Heart left ventricle (tissue), 16 donors: Measurements from ENCODE around the gene LIMK2. TPM values are rescaled to one million over a fixed set of nuclear protein-coding genes. Genes with fewer than 3 reads are reported as not detected.

Experiments used
- ATAC-seq, 4 donors: fragments of 200-7000 bp; cut with Tn5 transposase; one replicate each; pipeline ENCODE4 v1.9.1; 2020 to 2022; ENCODE audit warnings: moderate library complexity in 4 of 4, mild to moderate bottlenecking in 3 of 4, moderate number of reproducible peaks in 1 of 4
- DNase-seq, 5 donors: peaks; one replicate each; pipeline ENCODE4 v3.0.0-alpha.2; 2020
- H3K27ac ChIP-seq, 12 donors: fragments of 200-600 bp; sonication (generic) in 4 of 12; one replicate each; pipeline versions ENCODE4 v1.5.0 to v1.8.0; 2016 to 2022; ENCODE audit warnings: mild to moderate bottlenecking in 2 of 12
- H3K27me3 ChIP-seq, 9 donors: fragments of 200-600 bp; sonication (generic) in 2 of 9; one replicate each; pipeline versions ENCODE4 v1.5.1 to v1.8.0; 2016 to 2022; ENCODE audit warnings: mild to moderate bottlenecking in 3 of 9
- H3K36me3 ChIP-seq, 9 donors: fragments of 200-600 bp; sonication (generic) in 2 of 9; one replicate each; pipeline versions ENCODE4 v1.5.0 to v1.8.0; 2018 to 2022; ENCODE audit warnings: mild to moderate bottlenecking in 2 of 9
- H3K4me1 ChIP-seq, 12 donors: fragments of 200-600 bp; sonication (generic) in 4 of 12; one replicate each; pipeline versions ENCODE4 v1.5.0 to v1.8.0; 2016 to 2022; ENCODE audit warnings: mild to moderate bottlenecking in 3 of 12
- H3K4me3 ChIP-seq, 12 donors: fragments of 200-600 bp; sonication (generic) in 4 of 12; one replicate each; pipeline versions ENCODE4 v1.5.0 to v1.8.0; 2017 to 2022; ENCODE audit warnings: mild to moderate bottlenecking in 9 of 12, moderate library complexity in 4 of 12
- H3K9me3 ChIP-seq, 12 donors: fragments of 200-600 bp; sonication (generic) in 4 of 12; one replicate each; pipeline versions ENCODE4 v1.5.0 to v1.8.0; 2016 to 2022; ENCODE audit warnings: mild to moderate bottlenecking in 1 of 12
- POLR2A ChIP-seq, 2 donors: fragments of 450-650 bp; IDR thresholded peaks; one replicate each; pipeline ENCODE4 v1.6.1; 2017; ENCODE audit warnings: antibody characterized with exemption in 2 of 2, mild to moderate bottlenecking in 2 of 2, moderate library complexity in 2 of 2
- WGBS, 4 donors: extraction: QIAGEN DNeasy Blood & Tissue Kit in 2 of 4; methylation state at CpG; one replicate each; pipeline versions ENCODE4 v1.1.5 to v1.1.7; 2013 to 2018; 5-methylcytosine and 5-hydroxymethylcytosine counted together
- intact Hi-C, 10 donors: fragments of 100-400 bp; cut with DNase I; formaldehyde crosslinking; loops; one replicate each; pipeline versions ENCODE4 v1.11.1 to v1.14.2; 2022
- polyA plus RNA-seq, 2 donors: library from polyadenylated mRNA; stranded (reverse); fragments of 200-250 nt; gene quantifications; one replicate each; pipeline ENCODE4 v1.2.3, GENCODE V29; 2013
- total RNA-seq, 9 donors: library from RNA; depleted of rRNA in 2 of 9; stranded (reverse); fragments of >200 nt in 2 of 9; fragmentation: NEBNext Ultra II Directional in 3 of 9; extraction: Animal tissue kit (Norgen Biotek cat#: 25700) in 3 of 9; gene quantifications; one replicate each; pipeline versions ENCODE4 v1.1.0 to v1.2.4, GENCODE V29; 2016 to 2023
- TF ChIP-seq, protein P1 (sequence below), 12 donors: fragments of 200-600 bp; sonication (generic) in 4 of 12; IDR thresholded peaks; one replicate each; pipeline versions ENCODE4 v1.5.0 to v1.8.0; 2018 to 2022; ENCODE audit warnings: antibody characterized with exemption in 12 of 12, mild to moderate bottlenecking in 5 of 12
- donor health status: ischemic (EF 13 %, LVEDD 7.1; RV severe dilation, severe dysfunction).
- donor health status: healthy with polysubstance abuse.
- donor health status: DM: no; HTN: yes; CAD: no.
- donor health status: DM: no; HTN: no; CAD: no.
- donor health status: ischemic (EF 25% LVEDD 6.9; RV normal size, moderate dysfunction).
- donor health status: ischemic (EF 25% LVEDD 5.7; RV mildly dilated, moderate dysfunction).
- donor health status: healthy.
- donor health status: DM: yes; HTN: yes; CAD: no.
- donor health status: ischemic (EF 35%, LVEDD 5.7; RV mildly dilated, moderate dysfunction).
- donor health status: nonischemic (EF 11% LVEDD 7.7; RV severe dilation, severe dysfunction).
- donor health status: DM: yes; HTN: yes; CAD: no.
- donor health status: PGD.
- donor health status: ischemic (EF 29% LVEDD 5.4; RV normal size, mild dysfunction).
- donor health status: nonischemic (EF 23%, LVEDD 6.1; RV moderate dilation, normal function).

LIMK2 gene
- total and polyA plus RNA-seq, 11 donors = 7.0 to 33.3 (median 9.4) TPM

DNA sequence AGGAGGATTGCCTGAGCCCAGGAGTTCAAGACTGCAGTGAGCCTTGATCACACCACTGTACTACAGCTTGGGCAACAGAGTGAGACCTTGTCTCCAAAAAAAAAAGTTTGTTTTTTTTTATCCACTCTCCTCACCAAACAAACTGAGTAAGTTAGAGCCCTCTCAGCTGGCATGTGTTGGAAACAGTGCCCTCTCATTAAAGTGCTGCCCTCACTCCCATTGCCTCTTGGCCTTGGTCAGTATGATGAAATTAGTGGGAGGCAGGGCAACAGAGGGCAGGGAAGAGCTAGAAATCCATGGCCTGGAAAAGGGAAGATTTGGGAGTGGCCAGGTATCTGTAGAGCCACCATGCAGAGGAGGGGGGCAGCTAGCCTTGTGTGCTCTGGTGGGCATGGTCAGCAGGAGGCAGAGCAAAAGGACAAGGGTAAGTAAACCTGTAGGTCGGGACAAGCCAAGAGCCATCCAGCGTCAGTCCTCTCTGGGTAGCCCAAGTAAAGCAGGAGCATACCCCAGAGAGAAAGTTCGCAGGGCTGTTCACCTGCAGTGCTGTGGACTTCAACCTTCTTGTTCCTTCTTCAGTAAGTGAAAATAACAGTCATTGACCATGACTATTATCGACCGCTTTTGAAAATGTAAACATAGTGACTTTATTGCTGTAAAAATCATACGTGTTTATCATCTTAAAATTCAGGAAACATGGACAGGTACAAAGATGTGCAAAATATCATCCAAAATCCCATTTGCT lies 52.0 kb downstream of the LIMK2 start:
- Histone ChIP-seq H3K4me3 (no peak overlapping the region), H3K27me3 (no peaks in the 10 kb centered on the region), H3K9me3 (no peaks in the 10 kb centered on the region), H3K4me1 (no peaks in the 10 kb centered on the region), H3K36me3 (peaks cover 0 to 95% (median 84%) of the 10 kb centered on the region in 9 donors), H3K27ac (no peak overlapping the region)
- ATAC-seq = no peak
- intact Hi-C loops = no loop called here
- no peak for TF ChIP-seq POLR2A (IDR thresholded peaks at IDR 0.05)
- TF ChIP-seq, protein P1, sequence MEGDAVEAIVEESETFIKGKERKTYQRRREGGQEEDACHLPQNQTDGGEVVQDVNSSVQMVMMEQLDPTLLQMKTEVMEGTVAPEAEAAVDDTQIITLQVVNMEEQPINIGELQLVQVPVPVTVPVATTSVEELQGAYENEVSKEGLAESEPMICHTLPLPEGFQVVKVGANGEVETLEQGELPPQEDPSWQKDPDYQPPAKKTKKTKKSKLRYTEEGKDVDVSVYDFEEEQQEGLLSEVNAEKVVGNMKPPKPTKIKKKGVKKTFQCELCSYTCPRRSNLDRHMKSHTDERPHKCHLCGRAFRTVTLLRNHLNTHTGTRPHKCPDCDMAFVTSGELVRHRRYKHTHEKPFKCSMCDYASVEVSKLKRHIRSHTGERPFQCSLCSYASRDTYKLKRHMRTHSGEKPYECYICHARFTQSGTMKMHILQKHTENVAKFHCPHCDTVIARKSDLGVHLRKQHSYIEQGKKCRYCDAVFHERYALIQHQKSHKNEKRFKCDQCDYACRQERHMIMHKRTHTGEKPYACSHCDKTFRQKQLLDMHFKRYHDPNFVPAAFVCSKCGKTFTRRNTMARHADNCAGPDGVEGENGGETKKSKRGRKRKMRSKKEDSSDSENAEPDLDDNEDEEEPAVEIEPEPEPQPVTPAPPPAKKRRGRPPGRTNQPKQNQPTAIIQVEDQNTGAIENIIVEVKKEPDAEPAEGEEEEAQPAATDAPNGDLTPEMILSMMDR (IDR thresholded peaks at IDR 0.05) = no peak
- no peak for DNase-seq
- WGBS, 4 donors = 95 to 98% (median 97%) methylated on average over 6 of the region's 6 CpGs

DNA sequence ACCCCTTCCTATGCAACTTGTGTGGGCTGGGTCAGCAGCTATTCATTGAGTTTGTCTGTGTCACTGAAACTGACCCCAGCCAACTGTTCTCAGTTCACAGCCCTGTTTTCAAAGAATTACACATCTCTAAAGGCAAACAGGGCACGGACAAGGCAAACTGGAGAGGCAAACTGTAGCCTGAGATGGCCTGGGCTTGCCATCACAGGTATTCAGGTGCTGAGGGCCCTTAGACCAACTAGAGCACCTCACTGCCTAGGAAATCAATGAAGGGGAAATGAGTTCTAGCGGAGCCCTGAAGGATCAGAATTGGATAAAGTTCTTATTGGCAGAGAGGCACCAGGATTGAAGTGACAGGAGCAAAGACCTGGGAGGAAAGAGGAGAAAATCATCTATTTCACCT lies 56.2 kb downstream of the LIMK2 start:
- Histone ChIP-seq H3K36me3 (peaks cover 0 to 86% (median 53%) of the 10 kb centered on the region in 9 donors), H3K9me3 (no peaks in the 10 kb centered on the region), H3K27ac (no peak overlapping the region), H3K27me3 (no peaks in the 10 kb centered on the region), H3K4me1 (peaks cover 0 to 17% (median 4%) of the 10 kb centered on the region in 12 donors), H3K4me3 (no peak overlapping the region)
- ATAC-seq = no peak
- DNase-seq = no peak
- intact Hi-C loops = no loop called here
- 99 to 100% (median 100%) methylated on average over 2 of the region's 2 CpGs for WGBS, 4 donors
- TF ChIP-seq, protein P1 (IDR thresholded peaks at IDR 0.05) = no peak
- no peak for TF ChIP-seq POLR2A (IDR thresholded peaks at IDR 0.05)

DNA sequence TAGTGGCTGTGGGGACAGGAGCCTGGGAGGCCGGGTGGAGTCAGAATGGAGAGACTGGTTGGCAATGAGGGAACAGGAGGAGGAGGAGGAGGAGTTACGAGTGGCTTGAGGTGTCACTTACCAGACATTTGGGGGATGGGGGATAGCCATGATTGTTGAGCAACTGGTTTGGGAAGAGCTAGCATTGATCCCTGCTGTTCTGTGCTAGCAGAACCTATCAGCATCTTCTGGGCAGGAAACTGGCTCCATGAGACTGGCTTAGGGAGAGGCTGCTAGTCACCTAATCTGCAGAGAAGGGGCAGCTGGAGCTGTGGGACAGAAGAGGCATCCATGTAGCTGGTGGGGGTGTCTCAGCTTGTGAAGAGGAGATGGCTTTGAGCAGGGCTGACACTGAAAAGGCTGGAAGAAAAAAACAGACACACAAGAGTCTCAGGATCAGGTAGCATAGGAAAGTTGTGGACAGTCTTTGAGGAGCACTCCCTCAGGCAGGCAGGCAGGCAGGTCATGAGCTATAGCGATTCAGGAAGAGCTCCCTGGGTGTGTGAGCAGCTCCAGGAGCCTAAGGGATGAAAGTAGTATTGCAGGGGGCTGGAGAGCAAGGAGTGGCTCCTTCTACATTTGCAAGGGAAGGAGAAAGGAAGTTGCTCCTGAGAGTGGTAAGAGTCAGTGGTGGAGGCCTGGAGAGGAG lies 57.9 kb downstream of the LIMK2 start:
- TF ChIP-seq POLR2A (IDR thresholded peaks at IDR 0.05) = no peak
- TF ChIP-seq, protein P1 (IDR thresholded peaks at IDR 0.05) = no peak
- H3K27me3 ChIP-seq = no peaks in the 10 kb centered on the region
- H3K36me3 ChIP-seq = peaks cover 0 to 86% (median 57%) of the 10 kb centered on the region in 9 donors
- no peak overlapping the region for H3K27ac ChIP-seq
- no peak overlapping the region for H3K4me3 ChIP-seq
- 51 to 76% (median 58%) methylated on average over 2 to 3 of the region's 3 CpGs for WGBS, 4 donors
- H3K4me1 ChIP-seq = peaks cover 0 to 17% (median 4%) of the 10 kb centered on the region in 12 donors
- DNase-seq = no peak
- no peak for ATAC-seq
- intact Hi-C loops = loop anchor here in 7 of 10 donors (5.0 to 10.0 kb wide), 5 partner anchors 55 to 165 kb away; partner anchors contain the start of genes LIMK2 (in 5 of the 7) and SELENOM (in 2 of the 7)
- H3K9me3 ChIP-seq = no peaks in the 10 kb centered on the region

DNA sequence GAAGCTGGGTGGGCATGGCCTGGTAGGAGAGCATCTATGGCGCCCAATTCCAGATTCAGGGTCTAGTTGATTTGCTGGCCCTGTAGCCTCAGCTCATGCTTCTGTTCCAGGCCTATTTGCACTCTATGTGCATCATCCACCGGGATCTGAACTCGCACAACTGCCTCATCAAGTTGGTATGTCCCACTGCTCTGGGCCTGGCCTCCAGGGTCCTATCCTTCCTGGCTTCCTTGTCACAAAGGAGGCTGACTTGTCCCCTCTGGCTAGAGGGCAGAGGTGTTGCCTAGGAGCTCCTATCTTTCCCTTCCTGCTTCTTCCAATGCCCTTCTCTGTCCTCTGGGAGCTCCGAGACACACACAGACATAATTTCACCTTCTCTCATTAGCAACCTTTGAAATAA lies 58.9 kb downstream of the LIMK2 start:
- DNase-seq (no peak), ATAC-seq (peak in 1 of 4 donors; percentile 5)
- 78 to 92% (median 87%) methylated on average over 4 of the region's 4 CpGs for WGBS, 4 donors
- peaks cover 0 to 86% (median 60%) of the 10 kb centered on the region in 9 donors for H3K36me3 ChIP-seq
- H3K4me1 ChIP-seq = peaks cover 0 to 17% (median 4%) of the 10 kb centered on the region in 12 donors
- TF ChIP-seq, protein P1 (IDR thresholded peaks at IDR 0.05) = no peak
- TF ChIP-seq POLR2A (IDR thresholded peaks at IDR 0.05) = no peak
- no peak overlapping the region for H3K4me3 ChIP-seq
- no peaks in the 10 kb centered on the region for H3K9me3 ChIP-seq
- H3K27ac ChIP-seq = peak overlapping the region in 5 of 12 donors; percentile 2 to 61 (median 43)
- intact Hi-C loops = loop anchor here in 7 of 10 donors (5.0 to 10.0 kb wide), 5 partner anchors 56 to 166 kb away; partner anchors contain the start of genes LIMK2 (in 5 of the 7) and SELENOM (in 2 of the 7)
- H3K27me3 ChIP-seq = no peaks in the 10 kb centered on the region
